ENCODE data around the gene TAGLN. TPM values are rescaled to one million over a fixed set of nuclear protein-coding genes. Genes with fewer than 3 reads are reported as not detected.

The TAGLN gene
- total and polyA plus RNA-seq, 2 of the 8 experiments (the other 6 are each of a cell fraction or from before 2014, with no cell fraction given) = 140 to 300 TPM

DNA sequence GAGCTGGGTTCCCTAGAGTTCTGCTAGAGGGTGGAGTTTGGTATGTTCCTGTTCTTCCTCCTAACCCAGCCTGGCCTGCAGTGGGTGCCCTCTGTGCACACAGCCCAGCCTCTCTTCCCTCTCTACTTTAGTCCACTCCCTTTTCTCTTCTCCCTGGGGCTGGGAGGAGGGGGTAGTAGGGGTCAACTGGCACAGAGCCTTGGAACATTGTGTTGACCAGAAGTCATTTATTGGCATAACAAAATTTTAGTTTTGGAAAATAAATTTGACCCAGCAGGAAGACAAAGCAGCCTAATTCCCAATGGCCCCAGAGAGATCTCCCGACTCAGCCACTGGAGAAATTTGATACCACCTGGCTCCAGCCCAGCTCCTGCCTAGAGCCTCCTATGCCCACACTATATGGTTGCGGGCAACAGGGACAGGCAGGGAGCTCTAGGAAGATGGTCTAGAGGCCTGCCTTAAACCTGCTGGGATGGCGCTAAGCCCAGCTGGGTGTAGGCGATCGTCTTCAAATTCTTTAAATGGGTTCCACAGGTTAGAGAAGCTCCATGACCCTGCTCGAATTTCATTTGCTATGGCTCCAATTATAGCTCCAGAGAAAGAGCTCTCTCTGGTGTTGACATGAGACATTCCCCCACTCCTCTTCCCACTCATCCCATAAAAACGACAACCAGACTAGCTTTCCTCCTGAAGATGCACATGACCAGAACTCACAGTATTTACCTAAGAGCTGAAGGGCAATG is 22.8 kb downstream of the TAGLN start (continued):
- TF ChIP-seq TAF1 (IDR thresholded peaks at IDR 0.05; ENCODE audit: low read depth, low read length) (no peak), USF2 (IDR thresholded peaks at IDR 0.05; ENCODE audit: low read length) (no peak), KDM1A (IDR thresholded peaks at IDR 0.05; ENCODE audit: borderline replicate concordance, low read length) (no peak), CBX5 (IDR thresholded peaks at IDR 0.05; ENCODE audit: low read depth, low read length) (no peak), KDM5A (IDR thresholded peaks at IDR 0.05; ENCODE audit: low read length) (no peak), CHD7 (IDR thresholded peaks at IDR 0.05; ENCODE audit: insufficient replicate concordance, low read length) (no peak)
